Right forelimb (tissue), 1 donor: ENCODE results near the gene SPATC1L.
A peak's percentile ranks its signal among the peaks of the same experiment; 100 is the strongest.
"Not testable (repeated sequence)": the region's sequence is repeated elsewhere in the genome, so short reads cannot be mapped to it uniquely, and the experiment has no call there.

Experiments used
- DNase-seq: peaks from one replicate; pipeline ENCODE4 v3.0.0-alpha.2; 2018

SPATC1L gene

DNA sequence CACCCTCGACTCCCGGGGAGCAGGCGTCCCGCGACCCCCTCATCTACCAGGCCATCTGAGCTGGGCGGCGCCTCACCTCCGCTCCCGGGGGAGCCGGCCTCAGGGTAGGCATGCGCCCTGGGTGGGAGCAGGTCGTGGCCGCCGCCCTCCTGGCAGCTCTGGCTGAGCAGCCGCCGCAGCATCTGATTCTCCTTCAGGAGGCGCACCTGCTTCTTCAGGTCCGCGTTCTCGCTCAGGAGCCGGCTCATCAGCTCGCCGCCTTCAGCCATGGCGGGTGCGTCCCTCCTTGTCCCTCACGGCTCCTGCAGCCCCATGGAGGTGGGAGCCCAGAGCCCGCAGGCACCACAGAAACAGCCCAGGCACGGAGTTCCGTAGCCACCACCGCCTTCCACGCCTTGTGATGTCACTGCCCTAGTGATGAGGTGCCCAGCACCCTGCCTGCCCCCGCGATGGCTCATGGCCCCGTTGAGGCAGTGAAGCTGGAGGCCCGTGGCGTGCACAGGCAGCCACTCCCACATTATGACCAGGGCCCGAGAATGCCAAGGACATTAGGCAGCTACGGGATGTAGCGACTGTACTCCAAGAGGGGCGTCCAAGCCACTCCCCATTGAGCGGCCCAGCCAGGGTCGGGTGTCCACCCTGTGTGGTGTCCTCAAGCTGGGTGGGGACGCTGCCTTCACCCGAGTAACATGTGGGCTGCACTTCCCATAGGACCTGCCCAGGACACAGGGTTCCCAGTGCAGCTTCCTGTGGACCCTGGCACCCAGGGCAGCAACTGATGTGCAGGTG is 1.5 kb downstream of the SPATC1L start:
- DNase-seq, result peak; percentile 42

DNA sequence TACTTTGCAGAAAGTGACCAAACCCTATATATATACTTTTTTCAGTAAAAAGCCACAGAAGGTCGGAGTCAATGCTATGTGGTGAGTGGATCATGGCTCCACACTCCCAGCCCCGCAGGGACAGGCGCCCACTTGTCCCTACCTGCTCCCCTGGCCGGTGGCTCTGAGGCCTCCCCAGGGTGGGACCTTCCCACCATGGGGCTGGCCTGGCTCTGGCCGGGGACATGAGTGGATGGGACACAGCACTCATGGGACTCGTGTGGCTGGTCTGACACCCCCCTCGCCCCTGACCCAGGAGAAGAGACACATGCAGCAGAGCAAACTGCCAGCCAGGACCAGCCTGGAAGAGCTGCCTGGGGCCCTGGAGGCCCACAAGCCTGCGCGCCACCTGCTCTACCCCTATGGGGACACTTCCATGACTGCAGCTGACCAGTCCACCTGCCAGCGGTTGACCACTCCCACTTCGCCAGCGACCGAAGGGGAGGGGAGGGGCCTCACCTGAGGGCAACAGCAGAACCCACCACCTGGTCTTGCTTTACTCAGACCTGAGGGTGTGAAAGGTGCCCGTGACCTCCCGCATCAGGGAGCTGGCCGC is 2.2 kb downstream of the SPATC1L start:
- DNase-seq, result peak; percentile 41

DNA sequence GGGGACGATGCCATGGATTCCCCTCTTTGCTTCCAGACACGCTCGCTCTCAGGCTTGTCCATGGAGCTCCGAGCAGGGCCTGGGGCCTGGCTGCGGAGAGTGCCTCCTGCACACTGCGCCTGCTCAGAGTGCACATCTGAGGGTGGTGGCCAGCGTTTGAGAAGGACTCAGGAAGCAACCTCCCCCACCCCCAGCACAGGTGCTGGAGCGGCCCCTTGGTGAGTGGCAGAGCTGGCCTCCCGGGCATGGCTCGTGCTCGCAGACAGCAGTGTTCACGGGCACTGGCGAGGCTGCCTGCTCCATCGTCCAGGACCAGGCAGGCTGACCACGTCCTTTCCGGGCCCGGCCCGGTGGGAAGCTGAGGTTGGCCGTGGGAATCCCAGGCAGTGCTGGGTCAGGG is 2.8 kb downstream of the SPATC1L start:
- DNase-seq, result no peak

DNA sequence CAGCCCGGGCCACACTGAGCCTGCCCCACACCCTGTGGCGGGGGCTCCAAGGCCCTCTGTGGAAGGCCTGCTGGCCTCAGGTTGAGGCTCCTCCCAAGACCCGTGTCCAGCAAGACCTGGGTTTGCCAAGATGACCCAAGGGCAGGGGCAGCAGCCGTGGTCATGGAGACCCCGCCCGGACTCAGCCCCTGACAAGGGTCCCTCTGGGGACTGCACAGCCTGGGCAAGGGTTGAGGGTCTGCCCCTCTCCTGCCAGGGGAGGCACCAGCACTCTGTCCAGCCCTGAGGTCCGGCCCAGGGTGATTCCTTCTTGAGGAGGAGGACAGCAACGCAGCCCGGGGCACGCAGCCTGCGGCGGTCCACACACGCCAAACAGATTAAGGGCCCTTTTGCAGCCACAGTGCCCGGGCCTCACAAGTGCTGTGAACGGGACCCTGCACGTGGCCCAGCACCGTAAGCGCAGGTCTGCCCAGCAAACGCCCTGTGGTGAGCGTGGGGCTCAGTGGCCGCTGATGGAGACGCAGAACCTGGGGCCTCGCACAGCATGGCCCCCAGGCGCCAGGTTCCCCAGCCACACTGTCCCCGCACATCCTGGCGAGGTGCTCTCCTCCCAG is 3.4 kb downstream of the SPATC1L start:
- no peak for DNase-seq

DNA sequence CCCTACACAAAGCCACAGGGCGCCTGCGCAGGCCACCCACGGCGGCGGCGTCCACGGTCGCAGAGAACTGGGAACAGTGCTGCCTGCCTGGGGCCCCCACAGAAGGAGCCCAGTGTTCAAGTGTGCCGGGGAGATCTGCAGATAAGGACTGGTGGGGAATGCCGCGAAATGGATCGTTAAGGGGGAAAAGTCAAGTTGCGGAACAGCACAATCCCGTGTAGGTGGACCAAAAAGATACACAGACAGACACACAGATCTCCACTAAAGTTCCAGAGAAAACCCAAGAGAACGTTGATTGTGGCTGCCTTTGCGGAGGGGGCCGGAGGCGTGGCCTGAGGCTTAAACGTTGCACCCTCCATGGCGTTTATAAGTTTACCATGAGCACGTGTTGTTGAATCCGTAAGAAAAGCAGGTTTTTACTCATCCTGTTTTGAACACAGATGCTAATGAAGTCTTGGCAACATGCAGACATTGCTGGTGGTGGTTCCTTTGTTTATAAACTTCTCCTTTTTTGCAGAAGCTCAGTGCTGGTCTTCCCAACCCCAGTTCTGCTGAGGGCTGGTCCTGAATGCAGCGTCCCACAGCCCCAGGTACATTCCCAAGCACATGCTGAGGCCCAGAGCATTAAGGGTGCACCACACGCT is 4.1 kb downstream of the SPATC1L start:
- peak; percentile 28 for DNase-seq

DNA sequence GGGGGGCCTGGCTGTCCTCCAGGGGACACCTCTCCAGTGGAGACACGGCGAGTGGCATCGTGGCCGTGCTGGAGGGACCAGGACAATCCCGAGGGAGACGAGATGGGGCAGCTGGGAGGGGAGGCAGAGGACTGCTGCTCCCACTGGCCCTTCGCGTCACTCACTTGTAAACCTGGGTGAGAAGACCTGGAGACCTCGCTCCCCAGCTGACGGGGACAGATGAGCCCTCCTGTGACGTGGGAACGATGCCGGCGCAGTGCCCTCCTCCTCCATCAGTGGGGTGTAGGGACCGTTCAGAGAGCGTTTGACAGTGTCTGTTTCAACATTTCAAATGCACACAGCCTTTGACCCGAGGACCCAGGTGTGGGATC is 4.6 kb downstream of the SPATC1L start:
- DNase-seq, result peak; percentile 36

DNA sequence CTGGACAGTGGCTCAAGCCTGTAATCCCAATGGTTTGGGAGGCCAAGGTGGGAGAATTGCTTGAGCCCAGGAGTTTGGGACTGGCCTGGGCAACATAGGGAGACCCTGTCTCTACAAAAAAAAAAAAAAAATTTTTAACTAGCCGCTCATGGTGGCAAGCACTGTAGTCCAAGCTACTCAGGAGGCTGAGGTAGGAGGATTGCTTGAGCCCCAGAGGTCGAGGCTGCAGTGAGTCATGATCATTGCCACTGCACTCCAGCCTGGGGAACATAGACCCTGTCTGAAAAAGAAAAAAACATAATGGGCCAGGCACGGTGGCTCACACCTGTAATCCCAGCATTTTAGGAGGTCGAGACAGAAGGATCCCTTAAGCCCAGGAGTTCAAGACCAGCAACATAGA is 5.3 kb downstream of the SPATC1L start:
- DNase-seq, result no peak

DNA sequence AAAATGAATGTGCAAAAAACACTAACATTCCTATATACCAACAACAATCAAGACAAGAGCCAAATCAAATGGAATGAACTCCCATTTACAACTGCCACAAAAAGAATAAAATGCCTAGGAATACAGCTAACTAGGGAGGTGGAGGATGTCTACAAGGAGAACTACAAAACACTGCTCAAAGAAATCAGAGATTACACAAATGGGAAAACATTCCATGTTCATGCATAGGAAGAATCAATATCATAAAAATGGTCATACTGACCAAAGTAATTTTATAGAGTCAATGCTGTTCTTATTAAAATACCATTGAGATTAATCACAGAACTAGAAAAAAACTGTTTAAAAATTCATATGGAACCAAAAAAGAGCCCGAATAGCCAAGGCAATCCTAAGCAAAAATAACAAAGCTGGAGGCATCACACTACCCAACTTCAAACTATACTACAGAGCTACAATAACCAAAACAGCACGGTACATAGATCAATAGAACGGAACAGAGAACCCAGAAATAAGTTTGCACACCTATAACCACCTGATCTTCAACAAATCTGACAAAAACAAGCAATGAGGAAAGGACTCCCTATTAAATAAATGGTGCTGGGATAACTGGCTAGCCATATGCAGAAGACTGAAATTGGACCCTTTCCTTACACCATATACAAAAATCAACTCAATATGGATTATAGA is 7.7 kb downstream of the SPATC1L start:
- not testable (repeated sequence) for DNase-seq

DNA sequence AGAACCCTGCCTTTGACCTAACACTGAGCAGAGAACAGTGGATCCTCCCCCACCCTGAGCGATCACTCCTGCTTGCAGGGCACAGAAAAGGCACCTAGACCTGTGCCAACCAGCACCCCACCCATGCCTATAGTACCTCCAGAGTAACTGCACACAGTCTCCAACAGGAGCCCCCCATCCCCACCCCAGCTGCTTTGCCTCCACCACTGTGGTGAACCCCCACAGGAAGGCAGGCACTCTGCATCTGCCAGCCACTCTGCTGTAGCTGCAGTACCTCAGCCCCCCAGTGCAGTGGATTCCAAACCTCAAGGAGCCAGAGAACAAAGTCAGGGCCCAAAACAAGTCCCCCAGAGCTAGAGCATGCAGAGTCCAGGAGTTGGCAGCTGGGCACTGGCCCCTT is 10.7 kb downstream of the SPATC1L start:
- DNase-seq, result peak; percentile 24

DNA sequence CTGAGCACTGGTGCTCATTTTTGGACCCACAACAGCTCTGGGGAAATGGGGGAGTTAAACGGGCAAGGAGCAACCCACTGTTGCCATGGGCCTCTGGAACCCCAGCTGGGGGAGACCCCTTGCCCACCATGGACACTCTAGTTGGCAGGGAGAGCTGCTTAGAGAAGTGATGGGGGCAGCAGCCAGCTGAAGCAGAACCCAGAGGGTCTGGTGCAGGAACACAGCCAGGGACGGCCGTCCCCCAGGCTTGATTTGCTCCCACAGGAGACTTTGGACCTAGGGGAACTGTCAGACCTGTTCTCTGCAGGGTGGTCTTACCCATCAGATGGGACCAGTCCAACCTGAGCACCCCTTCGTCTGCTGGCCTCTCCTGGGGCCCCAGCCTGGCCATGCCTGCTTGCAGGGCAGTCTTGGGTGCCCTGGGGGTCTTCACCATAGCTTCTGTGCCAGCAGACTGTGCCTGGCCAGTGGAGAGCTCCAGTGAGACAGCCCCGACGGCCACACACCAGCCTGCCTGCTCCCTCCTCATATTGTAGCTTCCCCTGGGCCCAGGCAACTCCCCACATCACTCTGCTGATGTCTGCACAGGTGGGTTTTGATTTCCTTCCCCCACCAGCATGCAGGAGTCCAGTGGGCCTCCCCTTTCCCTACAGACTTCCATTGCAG is 11.3 kb downstream of the SPATC1L start:
- DNase-seq, result no peak

DNA sequence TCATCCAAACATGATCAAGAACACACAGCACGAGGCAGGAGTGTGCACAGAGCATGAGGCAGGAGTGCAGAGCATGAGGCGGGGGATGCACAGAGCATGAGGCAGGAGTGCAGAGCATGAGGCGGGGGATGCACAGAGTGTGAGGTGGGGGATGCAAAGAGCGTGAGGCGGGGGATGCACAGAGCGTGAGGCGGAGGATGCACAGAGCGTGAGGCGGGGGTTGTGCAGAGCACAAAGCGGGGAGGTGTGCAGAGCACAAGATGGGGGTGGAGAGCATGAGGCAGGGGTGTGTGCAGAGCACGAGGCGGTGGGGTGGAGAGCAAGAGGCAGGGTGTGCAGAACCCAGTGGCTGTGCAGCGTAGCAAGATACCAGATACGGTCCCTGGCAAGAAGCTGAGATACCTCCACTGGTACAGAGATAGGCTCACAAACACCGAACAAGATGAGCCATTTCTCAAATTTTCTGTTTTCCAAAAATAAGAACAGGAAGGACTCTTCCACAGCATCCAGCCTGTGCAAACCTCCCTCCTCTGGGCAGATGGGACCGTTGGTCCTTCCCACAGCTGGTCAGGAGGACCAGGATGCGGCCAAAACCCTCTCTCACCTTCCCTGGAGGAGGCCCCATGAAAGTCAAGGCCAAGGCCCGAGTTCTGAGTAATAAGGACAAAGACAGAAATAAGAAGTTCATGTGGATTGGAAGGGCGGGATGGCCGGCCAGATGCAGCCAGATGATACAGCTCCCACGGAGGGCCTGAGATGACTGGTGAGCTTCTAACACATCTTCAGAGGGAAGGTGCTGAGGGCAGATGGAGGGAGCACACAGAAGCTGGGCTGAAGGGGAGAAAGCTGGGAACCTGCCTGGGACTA is 12.0 kb downstream of the SPATC1L start:
- peak; percentile 32 for DNase-seq

DNA sequence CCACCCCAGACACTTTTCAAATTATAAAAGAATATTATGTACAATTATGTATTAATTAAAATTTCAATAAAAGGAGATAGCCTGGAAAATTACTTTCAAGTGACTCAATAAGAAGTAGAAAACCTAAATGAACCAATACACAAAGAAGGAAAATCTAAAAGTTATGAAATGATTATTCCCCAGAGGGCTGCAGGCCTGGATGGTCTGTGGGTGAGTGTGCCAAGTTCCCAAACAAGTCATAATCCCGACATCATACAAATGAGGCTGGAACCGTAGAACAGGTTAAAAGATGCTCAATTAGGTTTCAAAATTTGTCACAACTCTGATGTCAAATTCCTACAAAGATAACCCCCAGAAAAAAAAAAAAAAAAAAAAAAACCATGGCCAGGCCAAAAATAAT is 12.7 kb downstream of the SPATC1L start:
- DNase-seq, result no peak

DNA sequence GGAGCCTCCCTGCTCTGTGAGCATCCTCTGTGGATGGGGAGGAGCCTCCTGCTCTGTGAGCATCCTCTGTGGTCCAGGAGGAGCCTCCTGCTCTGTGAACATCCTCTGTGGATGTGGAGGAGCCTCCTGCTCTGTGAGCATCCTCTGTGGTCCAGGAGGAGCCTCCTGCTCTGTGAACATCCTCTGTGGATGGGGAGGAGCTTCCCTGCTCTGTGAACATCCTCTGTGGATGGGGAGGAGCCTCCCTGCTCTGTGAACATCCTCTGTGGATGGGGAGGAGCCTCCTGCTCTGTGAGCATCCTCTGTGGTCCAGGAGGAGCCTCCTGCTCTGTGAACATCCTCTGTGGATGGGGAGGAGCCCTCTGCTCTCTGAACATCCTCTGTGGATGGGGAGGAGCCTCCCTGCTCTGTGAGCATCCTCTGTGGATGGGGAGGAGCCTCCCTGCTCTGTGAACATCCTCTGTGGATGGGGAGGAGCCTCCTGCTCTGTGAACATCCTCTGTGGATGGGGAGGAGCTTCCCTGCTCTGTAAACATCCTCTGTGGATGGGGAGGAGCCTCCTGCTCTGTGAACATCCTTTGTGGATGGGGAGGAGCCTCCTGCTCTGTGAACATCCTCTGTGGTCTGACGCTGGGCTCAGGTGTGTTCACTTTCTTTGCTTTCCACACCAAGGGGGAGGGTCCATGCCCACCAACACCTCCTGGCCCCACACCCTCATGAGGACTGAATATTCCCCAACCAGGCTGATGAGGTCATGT is 13.6 kb downstream of the SPATC1L start:
- not testable (repeated sequence) for DNase-seq

DNA sequence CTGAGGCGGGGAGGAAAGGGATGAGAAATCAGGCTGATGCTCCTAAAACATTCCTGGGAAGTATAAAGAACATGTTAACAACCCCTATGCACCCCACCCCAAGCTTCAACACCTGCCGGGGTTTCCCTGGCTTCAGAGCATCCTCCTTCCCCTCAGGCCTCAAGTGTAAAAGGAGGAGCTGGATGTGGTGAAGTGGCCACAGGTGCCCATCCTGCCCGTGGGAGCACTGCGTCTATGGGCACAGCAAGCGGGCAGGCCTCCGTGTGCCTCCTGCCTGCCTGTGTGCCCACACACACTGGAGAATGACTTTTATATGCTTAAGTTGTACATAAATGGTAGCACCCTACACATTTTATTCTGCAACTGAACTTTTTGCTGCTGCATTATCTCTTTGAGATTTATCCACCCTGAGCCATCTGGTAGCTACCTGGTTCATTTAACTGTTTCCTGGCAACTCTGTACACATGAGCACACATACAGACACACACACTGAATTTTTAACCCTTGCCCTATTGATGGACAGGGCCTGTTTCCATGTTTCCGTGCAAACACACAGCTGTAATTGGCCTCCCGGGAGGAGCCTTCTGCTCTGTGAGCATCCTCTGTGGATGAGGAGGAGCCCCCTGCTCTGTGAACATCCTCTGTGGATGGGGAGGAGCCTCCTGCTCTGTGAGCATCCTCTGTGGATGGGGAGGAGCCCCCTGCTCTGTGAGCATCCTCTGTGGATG is 15.4 kb downstream of the SPATC1L start:
- no peak for DNase-seq

DNA sequence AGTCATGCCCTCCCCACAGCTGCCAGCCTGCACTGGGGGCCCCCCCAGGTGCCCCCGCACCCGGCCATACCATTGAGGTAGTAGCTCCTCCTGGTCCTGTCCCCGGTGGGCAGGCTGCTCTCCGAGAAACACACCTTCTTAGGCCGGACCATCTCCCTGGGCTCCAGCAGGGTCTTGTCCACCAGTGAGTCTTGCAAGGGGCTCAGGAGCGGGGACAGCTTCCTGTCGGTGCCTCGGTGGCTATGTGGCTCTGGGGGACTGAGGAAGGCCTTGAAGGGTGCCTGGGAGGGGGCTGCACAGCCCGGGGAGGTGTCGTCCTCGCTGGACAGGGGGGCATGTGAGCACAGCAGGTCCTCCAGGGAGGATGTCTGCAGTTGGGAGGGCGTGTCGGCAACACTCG is 16.0 kb downstream of the SPATC1L start:
- no peak for DNase-seq

DNA sequence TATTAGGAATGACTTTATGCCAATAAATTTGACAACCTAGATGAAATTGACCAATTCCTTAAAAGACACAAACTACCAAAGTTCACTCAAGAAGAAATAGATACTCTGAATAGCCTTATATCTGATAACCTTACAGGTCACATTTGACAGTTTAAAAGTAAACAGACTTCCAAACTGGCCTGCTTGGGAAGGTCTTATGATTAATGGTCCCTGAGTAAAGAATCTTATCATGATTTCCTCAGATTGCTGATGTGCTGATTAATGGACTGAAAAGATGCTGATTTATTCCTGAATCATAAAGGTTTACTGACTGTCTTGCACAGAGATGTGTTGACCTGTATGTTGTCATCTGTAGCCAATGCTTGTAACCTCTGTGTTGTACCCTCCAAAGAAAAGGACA is 19.2 kb downstream of the SPATC1L start:
- no peak for DNase-seq

DNA sequence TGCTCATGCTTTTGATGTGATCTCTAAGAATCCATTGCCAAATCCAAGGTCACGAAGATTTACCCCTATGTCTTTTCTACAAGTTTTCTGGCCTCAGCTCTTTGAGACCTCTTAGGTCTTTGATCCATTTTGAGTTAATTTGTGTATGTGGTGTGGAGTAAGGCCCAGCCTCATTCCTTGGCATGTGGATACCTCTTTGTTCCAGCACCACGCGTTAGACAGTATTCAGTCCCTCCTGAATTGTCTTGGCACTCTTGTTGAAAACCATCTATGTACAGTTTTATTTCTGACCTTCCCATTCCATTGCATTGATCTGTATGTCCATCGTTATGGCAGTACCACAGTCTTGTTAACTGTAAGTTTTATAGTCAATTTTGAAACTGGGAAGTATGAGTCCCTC is 20.9 kb downstream of the SPATC1L start:
- DNase-seq, result peak; percentile 21

DNA sequence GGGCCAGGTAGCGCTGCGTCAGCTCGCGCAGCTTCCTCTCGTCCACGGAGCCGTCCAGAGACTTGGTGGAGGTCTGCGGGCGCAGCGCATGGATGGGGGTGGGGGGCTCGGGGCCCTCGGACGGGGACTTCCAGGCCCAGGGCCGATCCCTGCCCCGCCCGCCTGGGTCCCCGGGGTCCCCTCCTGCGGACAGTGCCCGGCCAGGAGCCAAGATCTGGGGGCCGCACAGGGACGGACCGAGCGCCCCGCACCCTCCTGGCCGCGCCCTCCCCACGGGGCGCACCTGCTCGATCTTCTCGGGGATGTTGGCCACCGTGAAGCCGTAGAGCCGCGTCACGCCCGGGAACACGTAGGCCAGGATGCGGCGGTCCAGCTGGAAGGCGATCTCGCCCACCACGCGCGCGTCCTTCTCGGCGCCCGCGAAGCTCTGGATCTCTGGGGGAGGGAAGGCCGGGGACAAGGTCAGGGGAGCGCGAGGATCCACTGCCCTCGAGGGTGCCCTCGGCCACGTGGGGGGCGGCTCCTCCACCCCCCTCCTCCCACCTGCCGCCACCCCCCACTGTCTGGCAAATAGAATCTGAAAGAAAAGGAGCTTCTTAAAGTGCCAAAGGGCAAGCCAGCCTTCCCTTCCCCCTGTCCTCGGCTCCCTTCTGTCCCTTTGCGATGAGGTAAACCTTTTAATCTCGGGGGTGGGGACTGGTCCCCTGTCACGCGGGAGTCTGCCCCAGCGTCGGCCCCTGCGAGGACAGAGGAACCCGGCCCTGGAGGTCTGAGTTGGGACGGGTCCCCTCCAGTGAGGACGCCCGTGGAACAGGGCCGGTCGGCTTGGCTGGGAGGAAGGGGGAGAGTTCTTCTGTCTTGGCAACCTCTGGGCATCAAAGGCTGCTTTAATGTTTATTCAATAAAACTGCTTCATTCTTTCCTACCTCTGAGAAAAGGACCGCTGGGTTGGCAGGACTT is 22.3 kb downstream of the SPATC1L start:
- DNase-seq, result peak; percentile 42
